KBM-7 (cell line): ENCODE data around the gene CDH23.

Source experiments
- DNase-seq: peaks from one replicate; pipeline ENCODE4 v3.0.0-alpha.2; 2015
- in situ Hi-C: fragments of 300-500 bp; cut with MboI; formaldehyde crosslinking; loops from 2 replicates; pipeline ENCODE4 v1.14.3; 2020; ENCODE audit warnings: low sequenced_read_pairs, low pct_unique_long_range_greater_than_20kb, mixed read lengths

Gene CDH23

GRCh38 chr10:71770789-71771188 is 374.1 kb downstream of the CDH23 start:
- no peak for DNase-seq
- in situ Hi-C loops = no loop called here

- in situ Hi-C loops = no loop called here
Observed at GRCh38 chr10:71771204-71771603, 374.5 kb downstream of the CDH23 start.

DNA sequence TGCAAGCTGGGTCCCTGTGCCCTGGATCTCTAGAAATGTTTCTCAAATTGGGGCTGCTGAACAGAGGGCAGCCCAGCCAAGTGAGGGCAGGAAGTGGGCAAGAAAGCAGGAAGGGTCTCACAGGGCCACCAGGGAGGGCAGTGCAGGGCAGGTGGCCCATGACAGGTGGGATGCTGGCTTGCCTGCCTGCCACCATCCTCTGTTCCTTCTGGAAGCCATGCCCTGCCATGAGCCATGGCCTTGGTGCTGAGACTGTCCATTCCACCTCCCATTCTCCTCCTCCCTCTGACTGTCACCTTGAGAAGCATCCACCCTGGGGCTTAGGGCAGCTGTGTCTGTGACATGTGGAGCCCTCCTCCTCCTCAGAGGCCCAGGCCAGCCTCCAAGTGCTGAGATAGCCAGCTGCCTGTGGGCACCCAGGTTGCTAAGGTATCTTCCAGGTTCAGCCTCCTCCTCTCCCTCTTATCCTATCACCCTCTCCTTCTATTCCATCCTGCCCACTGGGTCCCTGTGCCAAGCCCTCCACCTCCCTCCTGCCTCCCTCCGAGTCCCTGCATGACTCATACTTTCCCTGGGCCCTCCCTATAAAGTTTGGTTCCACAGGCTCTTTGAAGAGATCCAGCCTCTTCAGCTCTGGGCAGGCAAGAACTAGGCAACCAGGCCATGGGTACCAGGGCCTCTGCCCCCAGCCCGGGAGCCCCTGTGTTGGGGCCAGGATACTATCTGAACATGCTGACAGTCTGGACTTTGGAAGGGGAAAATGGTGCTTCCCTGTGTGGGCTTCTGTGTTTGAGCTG is 375.3 kb downstream of the CDH23 start:
- DNase-seq = peak; percentile 45
- in situ Hi-C loops = no loop called here

More at GRCh38 chr10:71771204-71771603, 374.5 kb downstream of the CDH23 start:
- DNase-seq = no peak

DNA sequence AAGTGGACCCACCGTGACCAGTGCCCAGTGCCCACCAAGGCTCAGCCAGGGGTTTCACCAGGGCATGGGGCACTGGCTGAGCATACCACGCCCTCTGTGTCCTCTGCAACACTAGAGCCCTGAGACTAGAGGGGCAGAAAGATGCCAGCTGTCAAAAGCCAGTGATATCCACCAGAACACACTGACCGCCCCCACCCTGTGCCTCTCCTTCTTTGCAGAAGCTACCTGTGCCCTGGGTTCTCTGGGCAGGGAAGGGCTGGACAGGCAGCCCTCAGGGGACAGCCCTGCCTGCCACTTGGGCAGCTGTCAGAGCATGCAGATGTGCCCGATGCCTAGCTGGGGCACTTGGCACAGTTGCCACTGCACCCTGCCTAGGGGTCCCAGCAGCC is 376.1 kb downstream of the CDH23 start:
- in situ Hi-C loops = no loop called here
- DNase-seq = no peak

- peak; percentile 93 for DNase-seq
- in situ Hi-C loops = no loop called here
Observed at GRCh38 chr10:71773221-71773971, 376.7 kb downstream of the CDH23 start, which contains the start of gene VSIR. Gene VSIR (minus strand): TSS chr10:71773520. CDS start chr10:71773439, 81 bp downstream.

GRCh38 chr10:71774916-71775702 is 378.4 kb downstream of the CDH23 start:
- in situ Hi-C loops = no loop called here
- DNase-seq = peak; percentile 78

GRCh38 chr10:71776481-71776925 is 379.8 kb downstream of the CDH23 start:
- peak; percentile 82 for DNase-seq
- in situ Hi-C loops = no loop called here

- in situ Hi-C loops = no loop called here
- DNase-seq = no peak
Observed at GRCh38 chr10:71777213-71777985, 380.7 kb downstream of the CDH23 start.

- no peak for DNase-seq
- in situ Hi-C loops = no loop called here
Observed at GRCh38 chr10:71778071-71778825, 381.5 kb downstream of the CDH23 start.

GRCh38 chr10:71779641-71780040 is 382.9 kb downstream of the CDH23 start:
- DNase-seq = no peak
- in situ Hi-C loops = no loop called here

DNA sequence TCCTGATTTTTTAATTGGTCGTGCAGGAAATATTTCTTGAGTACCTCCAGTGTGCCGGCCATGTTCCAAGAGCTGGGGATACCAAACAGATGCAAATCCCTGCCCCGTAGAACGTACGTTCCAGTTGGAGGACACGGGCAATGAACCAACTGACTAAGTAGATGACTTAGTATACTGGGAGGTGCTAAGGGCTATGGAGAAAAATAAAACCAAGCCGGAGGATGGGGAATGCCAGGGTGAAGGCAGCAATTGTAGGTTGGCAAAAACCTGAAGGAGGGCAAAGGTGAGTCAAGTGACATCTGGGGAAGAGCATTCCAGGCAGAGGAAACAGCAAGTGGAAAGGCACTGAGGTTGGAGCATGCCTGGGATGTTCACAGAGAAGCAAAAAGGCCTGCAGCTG is 383.4 kb downstream of the CDH23 start:
- DNase-seq = no peak
- in situ Hi-C loops = no loop called here

GRCh38 chr10:71780719-71781118 is 384.0 kb downstream of the CDH23 start:
- no peak for DNase-seq
- in situ Hi-C loops = no loop called here

DNA sequence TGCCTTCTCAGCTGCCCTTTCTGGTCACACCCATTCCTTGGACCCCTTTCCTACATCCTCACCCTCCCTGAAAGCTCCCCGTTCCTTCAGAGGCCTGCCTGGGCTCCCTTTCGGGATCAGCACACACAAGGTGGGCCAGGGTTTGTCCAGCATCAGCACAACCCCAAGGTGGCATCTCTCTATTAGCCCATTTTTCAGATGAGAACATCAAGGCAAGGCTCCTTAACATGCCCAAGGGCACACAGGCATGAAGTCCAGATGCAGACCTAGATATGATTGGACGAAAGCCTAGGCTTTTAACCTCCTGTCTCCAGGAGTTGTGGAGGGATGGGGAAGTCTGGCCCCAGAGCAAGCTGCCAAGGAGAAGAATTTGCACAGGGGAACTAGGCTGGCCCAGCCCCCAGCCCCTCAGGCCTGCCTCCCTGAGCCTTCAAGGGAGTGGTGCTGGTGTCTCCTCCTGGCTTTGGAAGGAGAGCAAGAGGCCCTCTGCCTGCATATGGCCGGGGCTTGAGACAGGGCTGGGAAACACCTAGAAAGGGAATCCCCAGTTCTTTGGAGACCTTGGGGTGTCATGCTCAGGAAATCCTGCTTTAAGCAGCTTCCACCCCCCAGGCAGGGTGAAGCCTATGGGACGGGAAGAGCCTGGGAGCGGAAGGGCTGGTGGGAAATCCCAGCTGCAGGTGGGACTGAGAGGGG is 385.6 kb downstream of the CDH23 start:
- DNase-seq = no peak
- in situ Hi-C loops = no loop called here

DNA sequence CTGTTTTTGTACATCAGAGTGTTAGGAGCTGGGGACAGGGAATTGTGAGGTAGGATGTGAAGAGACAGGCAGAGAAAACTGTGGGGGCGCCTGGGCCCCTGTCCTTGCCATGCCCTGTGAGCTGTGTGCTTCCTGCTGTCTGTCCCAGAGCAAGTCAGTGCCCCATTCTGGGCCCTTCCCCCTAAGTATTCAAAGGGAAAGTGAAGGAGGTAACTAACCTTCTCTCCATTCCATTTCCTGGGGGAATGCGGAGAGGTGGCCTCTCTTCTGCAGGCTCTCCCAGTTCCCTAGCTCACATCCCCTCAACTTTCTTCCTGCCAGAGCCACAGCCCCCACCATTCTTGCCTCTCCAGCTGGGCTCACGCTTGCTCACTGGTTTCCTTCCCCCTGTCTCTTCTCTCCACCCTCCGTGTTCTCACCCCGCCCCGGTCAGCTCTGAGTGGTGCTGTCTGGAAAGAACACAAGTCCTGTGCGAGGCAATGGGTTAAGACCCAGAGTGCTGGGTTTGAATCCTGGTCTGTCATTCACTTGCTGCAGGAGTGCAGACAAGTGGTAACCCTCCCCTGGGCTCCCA is 386.3 kb downstream of the CDH23 start:
- no peak for DNase-seq
- in situ Hi-C loops = no loop called here

DNA sequence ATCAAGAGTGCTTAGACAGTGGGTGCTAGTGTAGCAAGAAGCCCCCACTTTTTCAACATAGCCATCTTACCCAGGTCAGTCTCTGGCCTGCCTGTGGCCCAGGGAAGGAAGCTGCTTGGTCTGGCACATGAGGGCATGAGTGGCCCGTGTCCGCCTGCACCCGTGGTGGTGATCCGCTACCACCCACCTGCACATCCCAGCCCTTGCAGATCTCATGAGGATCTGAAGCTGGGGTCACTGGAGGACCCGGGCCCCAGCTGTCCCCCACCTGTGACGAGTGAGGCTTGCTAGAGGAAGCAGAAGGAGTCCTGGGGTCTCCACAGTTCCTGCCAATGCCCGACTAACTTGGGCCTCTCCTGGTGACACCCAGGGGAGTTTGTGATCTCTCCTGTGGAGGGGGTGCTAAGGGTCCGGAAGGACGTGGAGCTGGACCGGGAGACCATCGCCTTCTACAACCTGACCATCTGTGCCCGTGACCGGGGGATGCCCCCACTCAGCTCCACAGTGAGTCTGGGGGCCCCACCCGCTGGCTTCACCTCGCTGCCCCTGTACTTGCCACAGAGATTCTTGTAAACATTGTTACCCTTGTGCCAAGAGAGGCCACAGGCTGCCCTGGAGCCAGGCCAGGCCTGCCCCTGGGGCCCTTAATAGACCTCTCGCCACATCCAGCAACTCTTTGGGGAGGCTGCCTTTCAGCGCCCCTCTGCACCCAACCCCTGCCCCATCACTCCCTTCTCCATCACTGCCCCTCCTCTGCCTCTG is 387.4 kb downstream of the CDH23 start:
- in situ Hi-C loops = no loop called here
- no peak for DNase-seq

DNA sequence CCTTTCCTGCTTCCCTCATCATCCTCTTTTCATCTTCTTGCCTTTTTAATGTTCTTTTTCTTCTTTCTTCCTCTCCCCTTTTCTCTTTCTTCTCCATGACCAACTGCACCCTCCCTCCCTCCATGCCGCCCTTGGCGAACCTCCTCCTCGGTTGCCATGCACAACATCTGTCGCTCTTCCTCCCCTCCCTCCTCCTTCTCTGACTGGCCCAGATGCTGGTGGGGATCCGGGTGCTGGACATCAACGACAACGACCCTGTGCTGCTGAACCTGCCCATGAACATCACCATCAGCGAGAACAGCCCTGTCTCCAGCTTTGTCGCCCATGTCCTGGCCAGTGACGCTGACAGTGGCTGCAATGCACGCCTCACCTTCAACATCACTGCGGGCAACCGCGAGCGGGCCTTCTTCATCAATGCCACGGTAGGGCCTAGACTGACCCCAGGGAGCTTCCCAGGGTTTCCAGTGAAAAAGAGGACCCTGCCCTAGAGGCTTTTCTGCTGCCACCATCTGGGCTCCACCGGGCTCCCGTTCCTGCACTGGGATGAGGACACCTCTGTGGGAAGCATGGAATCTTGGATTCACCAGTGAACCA is 388.1 kb downstream of the CDH23 start:
- in situ Hi-C loops = no loop called here
- DNase-seq = no peak
